IMR-90 (cell line): ENCODE results near the gene RNF144A. TPM values are rescaled to one million over a fixed set of nuclear protein-coding genes. Genes with fewer than 3 reads are reported as not detected.

Experiments used
- ATAC-seq: fragments of 200-7000 bp; cut with Tn5 transposase; 2 replicates; pipeline ENCODE4 v1.9.1; 2020; ENCODE audit warnings: low read depth, mild to moderate bottlenecking, moderate library complexity
- BruUV-seq: library from RNA; stranded (reverse); fragments of 400-500 nt; replicated peaks from 2 replicates; lab custom pipeline; 2021; lab: Mats Ljungman, UMichigan
- CTCF ChIA-PET: fragments of 300-600 bp; formaldehyde crosslinking; extraction: SDS; loops from one replicate; lab custom pipeline; 2021; ENCODE audit warnings: antibody characterized with exemption; lab: Yijun Ruan, JAX
- POLR2A ChIA-PET: fragments of 300-600 bp; sonication (Branson Sonifier 250); formaldehyde crosslinking; loops from one replicate; lab custom pipeline; 2022; ENCODE audit warnings: antibody characterized with exemption; ENCODE audit not compliant: unreplicated experiment; lab: Charles Lee
- DNase-seq: peaks from one replicate; pipeline ENCODE4 v3.0.0; 2013
- H2AFZ ChIP-seq: replicated peaks from 2 replicates; pipeline ENCODE3; 2013; ENCODE audit warnings: low read length, mild to moderate bottlenecking; ENCODE audit not compliant: poor library complexity
- H2AK5ac ChIP-seq: 2 replicates; pipeline ENCODE4 v1.6.1; 2013; ENCODE audit warnings: low read depth, low read length, inconsistent platforms
- H2AK9ac ChIP-seq: replicated peaks from 2 replicates; pipeline ENCODE3; 2013; ENCODE audit warnings: mild to moderate bottlenecking, low read depth, low read length, moderate library complexity; ENCODE audit not compliant: poor library complexity
- H2BK120ac ChIP-seq: 2 replicates; pipeline ENCODE4 v1.6.1; 2013; ENCODE audit warnings: low read depth, low read length, inconsistent platforms
- H2BK15ac ChIP-seq: 3 replicates; pipeline ENCODE4 v1.6.1; 2013; ENCODE audit warnings: low read depth, low read length, inconsistent platforms
- H2BK20ac ChIP-seq: 2 replicates; pipeline ENCODE4 v1.6.1; 2013; ENCODE audit warnings: low read depth, mild to moderate bottlenecking, inconsistent platforms, low read length, moderate library complexity
- H2BK5ac ChIP-seq: 2 replicates; pipeline ENCODE4 v1.6.1; 2013; ENCODE audit warnings: mild to moderate bottlenecking, low read depth, low read length, inconsistent platforms; ENCODE audit not compliant: poor library complexity, severe bottlenecking
- H3K14ac ChIP-seq: replicated peaks from 2 replicates; pipeline ENCODE4 v1.6.1; 2013; ENCODE audit warnings: low read depth, low read length, inconsistent platforms
- H3K18ac ChIP-seq: 2 replicates; pipeline ENCODE4 v1.6.1; 2013; ENCODE audit warnings: low read depth, low read length, control low read depth
- H3K23ac ChIP-seq: 2 replicates; pipeline ENCODE4 v1.6.1; 2013; ENCODE audit warnings: low read depth, low read length, inconsistent platforms
- H3K27ac ChIP-seq: 2 replicates; pipeline ENCODE4 v1.5.1; 2013; ENCODE audit warnings: mild to moderate bottlenecking, control low read depth, low read length; ENCODE audit not compliant: insufficient read depth
- H3K27me3 ChIP-seq: 2 replicates; pipeline ENCODE4 v1.6.1; 2013; ENCODE audit warnings: low read length; ENCODE audit not compliant: control insufficient read depth, insufficient read depth
- H3K36me3 ChIP-seq: 2 replicates; pipeline ENCODE4 v1.6.1; 2013; ENCODE audit warnings: low read length, mixed read lengths; ENCODE audit not compliant: control insufficient read depth, insufficient read depth
- H3K4ac ChIP-seq: 2 replicates; pipeline ENCODE4 v1.6.1; 2013; ENCODE audit warnings: low read depth, low read length, inconsistent platforms
- H3K4me1 ChIP-seq: 2 replicates; pipeline ENCODE4 v1.6.1; 2013; ENCODE audit warnings: low read length, mixed read lengths; ENCODE audit not compliant: control insufficient read depth, insufficient read depth
- H3K4me2 ChIP-seq: 2 replicates; pipeline ENCODE4 v1.6.1; 2013; ENCODE audit warnings: low read depth, mild to moderate bottlenecking, control low read depth, low read length, moderate library complexity
- H3K4me3 ChIP-seq: 2 replicates; pipeline ENCODE4 v1.5.1; 2013; ENCODE audit warnings: low read depth, mild to moderate bottlenecking, control low read depth, low read length, moderate library complexity; ENCODE audit not compliant: insufficient read depth
- H3K56ac ChIP-seq: 2 replicates; pipeline ENCODE4 v1.6.1; 2013; ENCODE audit warnings: low read length, inconsistent platforms; ENCODE audit not compliant: insufficient read depth; ENCODE audit errors: extremely low read depth
- H3K79me1 ChIP-seq, 2 experiments: 2 replicates each; pipeline ENCODE4 v1.6.1; 2013; ENCODE audit warnings: low read length in 2 of 2, inconsistent platforms in 1 of 2, low read depth in 1 of 2
- H3K9ac ChIP-seq: 2 replicates; pipeline ENCODE4 v1.6.1; 2013; ENCODE audit warnings: low read depth, low read length, control low read depth
- H3K9me1 ChIP-seq: 2 replicates; pipeline ENCODE4 v1.6.1; 2013; ENCODE audit warnings: low read length, inconsistent platforms; ENCODE audit not compliant: insufficient read depth
- H3K9me3 ChIP-seq: 2 replicates; pipeline ENCODE4 v1.6.1; 2013; ENCODE audit warnings: low read length; ENCODE audit not compliant: control insufficient read depth, insufficient read depth
- H4K20me1 ChIP-seq: 2 replicates; pipeline ENCODE4 v1.6.1; 2013; ENCODE audit warnings: low read length, inconsistent platforms; ENCODE audit not compliant: insufficient read depth
- H4K5ac ChIP-seq: 2 replicates; pipeline ENCODE4 v1.6.1; 2013; ENCODE audit warnings: mild to moderate bottlenecking, low read depth, low read length, control low read depth
- H4K8ac ChIP-seq, 2 experiments: 2 replicates each; pipeline ENCODE4 v1.6.1; 2013; ENCODE audit warnings: low read depth in 2 of 2, low read length in 2 of 2, control low read depth in 1 of 2, inconsistent platforms in 1 of 2
- H4K91ac ChIP-seq: 2 replicates; pipeline ENCODE4 v1.6.1; 2013; ENCODE audit warnings: low read depth, low read length, inconsistent platforms; ENCODE audit not compliant: insufficient read depth
- FOS ChIP-seq: fragments of 150-350 bp; IDR thresholded peaks from 2 replicates; pipeline ENCODE4 v1.6.1; 2016; ENCODE audit warnings: low read depth, low read length
- WGBS, 2 experiments: methylation state at CpG; one replicate each; pipeline versions ENCODE4 v1.1.5 to v1.1.7; 2013; ENCODE audit warnings: missing lambda C conversion rate in 2 of 2; ENCODE audit not compliant: insufficient read length in 1 of 2; ENCODE audit errors: extremely low coverage in 2 of 2; 5-methylcytosine and 5-hydroxymethylcytosine counted together
- dilution Hi-C: fragments of 300-500 bp; cut with HindIII; formaldehyde crosslinking; loops from one replicate; pipeline ENCODE4 v1.14.3; 2018; ENCODE audit warnings: low sequenced_read_pairs; ENCODE audit not compliant: unreplicated experiment
- in situ Hi-C: fragments of 300-500 bp; cut with MboI; formaldehyde crosslinking; loops from 3 replicates; pipeline ENCODE4 v1.14.3; 2019; ENCODE audit warnings: low sequenced_read_pairs, inconsistent platforms, mixed read lengths
- intact Hi-C: fragments of 100-400 bp; cut with micrococcal nuclease; formaldehyde crosslinking; loops from 2 replicates; pipeline ENCODE4 v1.10.0; 2022
- polyA plus RNA-seq, 3 experiments: library from polyadenylated mRNA; depleted of rRNA; stranded (reverse); fragments of >200 nt; gene quantifications; 2 replicates each; pipeline ENCODE4 v1.2.3, GENCODE V29; 2012; ENCODE audit warnings: low replicate concordance in 1 of 3
- total RNA-seq: library from RNA; depleted of rRNA; stranded (reverse); fragments of >200 nt; gene quantifications from 2 replicates; pipeline ENCODE4 v1.2.3, GENCODE V29; 2012
- TF ChIP-seq, protein P1 (sequence below): fragments of 150-350 bp; IDR thresholded peaks from 2 replicates; pipeline ENCODE4 v1.6.1; 2016; ENCODE audit warnings: low read depth, mild to moderate bottlenecking, low read length, moderate library complexity, borderline replicate concordance

Gene RNF144A
- total and polyA plus RNA-seq, 2 of the 4 experiments (the other 2 are of a cell fraction), result 0.18 to 0.26 TPM

DNA sequence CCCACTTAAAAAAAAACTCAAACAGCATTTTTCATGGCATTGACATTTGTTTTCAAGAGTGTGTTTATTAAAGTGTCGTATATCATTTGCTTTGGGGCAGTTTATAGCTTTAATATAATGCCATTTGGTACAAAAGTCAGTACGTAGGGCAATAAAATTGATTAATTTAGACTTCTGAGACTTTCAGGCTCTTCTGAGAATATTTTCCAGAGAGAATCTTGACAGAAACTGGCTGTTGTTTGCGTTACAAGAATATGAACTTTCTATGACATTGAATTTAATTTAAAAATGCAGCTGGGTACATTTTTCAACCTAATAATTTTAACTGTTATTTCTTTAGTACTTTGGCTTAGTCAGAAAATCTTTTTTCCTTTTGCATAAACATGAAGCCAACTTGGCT is 98.9 kb downstream of the RNF144A start:
- no CpG with 5 or more reads among the region's 3 CpGs for WGBS, 2 experiments
- no peak overlapping the region for H3K18ac ChIP-seq
- ATAC-seq (no peak), DNase-seq (no peak)
- no peak overlapping the region for H3K14ac ChIP-seq
- H4K20me1 ChIP-seq, result no peaks in the 10 kb centered on the region
- H3K4ac ChIP-seq, result no peak overlapping the region
- H2BK20ac ChIP-seq, result no peak overlapping the region
- in situ Hi-C loops (no loop called here), dilution Hi-C loops (no loop called here), intact Hi-C loops (no loop called here)
- H3K56ac ChIP-seq, result no peak overlapping the region
- H2AFZ ChIP-seq, result no peak overlapping the region
- CTCF ChIA-PET, result no interaction called here
- H3K79me1 ChIP-seq, result no peaks in the 10 kb centered on the region
- H3K9me3 ChIP-seq, result no peaks in the 10 kb centered on the region
- no peak overlapping the region for H4K8ac ChIP-seq
- no peak overlapping the region for H2AK9ac ChIP-seq
- no peak overlapping the region for H4K5ac ChIP-seq
- H3K4me2 ChIP-seq, result no peak overlapping the region
- no TSS peak for BruUV-seq
- H3K9ac ChIP-seq, result no peak overlapping the region
- no peak overlapping the region for H2BK15ac ChIP-seq
- no peak overlapping the region for H2BK5ac ChIP-seq
- H3K27ac ChIP-seq, result no peak overlapping the region
- no peaks in the 10 kb centered on the region for H3K36me3 ChIP-seq
- H2AK5ac ChIP-seq, result no peak overlapping the region
- no peaks in the 10 kb centered on the region for H3K4me1 ChIP-seq
- no peaks in the 10 kb centered on the region for H3K9me1 ChIP-seq
- POLR2A ChIA-PET, result no interaction called here
- TF ChIP-seq, protein P1, sequence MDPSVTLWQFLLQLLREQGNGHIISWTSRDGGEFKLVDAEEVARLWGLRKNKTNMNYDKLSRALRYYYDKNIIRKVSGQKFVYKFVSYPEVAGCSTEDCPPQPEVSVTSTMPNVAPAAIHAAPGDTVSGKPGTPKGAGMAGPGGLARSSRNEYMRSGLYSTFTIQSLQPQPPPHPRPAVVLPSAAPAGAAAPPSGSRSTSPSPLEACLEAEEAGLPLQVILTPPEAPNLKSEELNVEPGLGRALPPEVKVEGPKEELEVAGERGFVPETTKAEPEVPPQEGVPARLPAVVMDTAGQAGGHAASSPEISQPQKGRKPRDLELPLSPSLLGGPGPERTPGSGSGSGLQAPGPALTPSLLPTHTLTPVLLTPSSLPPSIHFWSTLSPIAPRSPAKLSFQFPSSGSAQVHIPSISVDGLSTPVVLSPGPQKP, result no peak
- no peak for TF ChIP-seq FOS
- no peaks in the 10 kb centered on the region for H3K27me3 ChIP-seq
- H3K23ac ChIP-seq, result no peak overlapping the region
- no peak overlapping the region for H3K4me3 ChIP-seq
- no peak overlapping the region for H4K91ac ChIP-seq
- no peak overlapping the region for H2BK120ac ChIP-seq
